ENCODE measurements around the gene SPACA5B.
"Not testable (repeated sequence)": the region's sequence is repeated elsewhere in the genome, so short reads cannot be mapped to it uniquely, and the experiment has no call there.

- not testable (repeated sequence) for TF ChIP-seq CTCF, POLR2A (IDR thresholded peaks at IDR 0.05)
These were observed 1.9 kb downstream of the SPACA5B start for GRCh38 chrX:48132308-48132844.
